GM12878 (cell line): ENCODE results near the gene PRMT2. TPM values are rescaled to one million over a fixed set of nuclear protein-coding genes. Genes with fewer than 3 reads are reported as not detected.

Experiments used
- CBFB ChIP-seq: IDR thresholded peaks from 2 replicates; pipeline ENCODE4 v1.6.1; 2016; ENCODE audit warnings: antibody characterized with exemption, low read depth
- CHD1 ChIP-seq: IDR thresholded peaks from 2 replicates; pipeline ENCODE4 v1.6.1; 2012; ENCODE audit warnings: low read depth, low read length, improper control_type of control experiment
- CHD4 ChIP-seq: fragments of 200-600 bp; sonication (generic); IDR thresholded peaks from 2 replicates; pipeline ENCODE4 v1.6.1; 2016; ENCODE audit warnings: mild to moderate bottlenecking
- CREM ChIP-seq: IDR thresholded peaks from 2 replicates; pipeline ENCODE4 v1.6.1; 2014; ENCODE audit warnings: antibody characterized with exemption, low read depth
- EGR1 ChIP-seq, 2 experiments: IDR thresholded peaks; 1 replicate in 1 of 2; 2 replicates in 1 of 2; pipeline ENCODE4 v1.6.1; 2011 to 2012; ENCODE audit warnings: low read depth in 2 of 2, low read length in 2 of 2, borderline replicate concordance in 1 of 2, mild to moderate bottlenecking in 1 of 2, moderate library complexity in 1 of 2
- FOXK2 ChIP-seq: fragments of 450-650 bp; IDR thresholded peaks from 2 replicates; pipeline ENCODE4 v1.6.1; 2017; ENCODE audit warnings: mild to moderate bottlenecking, moderate library complexity
- HCFC1 ChIP-seq: fragments of 150-350 bp; IDR thresholded peaks from 2 replicates; pipeline ENCODE4 v1.6.1; 2014; ENCODE audit warnings: low read length
- MTA2 ChIP-seq: fragments of 450-650 bp; IDR thresholded peaks from 2 replicates; pipeline ENCODE4 v1.6.1; 2016; ENCODE audit warnings: low read depth, mild to moderate bottlenecking, moderate library complexity
- NFXL1 ChIP-seq: fragments of 450-650 bp; IDR thresholded peaks from 2 replicates; pipeline ENCODE4 v1.6.1; 2017; ENCODE audit warnings: antibody characterized with exemption, mild to moderate bottlenecking, borderline replicate concordance
- RAD21 ChIP-seq: IDR thresholded peaks from 2 replicates; pipeline ENCODE4 v1.6.1; 2011; ENCODE audit warnings: mild to moderate bottlenecking, low read depth, low read length, moderate library complexity; ENCODE audit not compliant: insufficient read depth
- RB1 ChIP-seq: fragments of 450-650 bp; formaldehyde crosslinking; IDR thresholded peaks from 2 replicates; pipeline ENCODE4 v1.6.1; 2017; ENCODE audit warnings: mild to moderate bottlenecking, borderline replicate concordance
- RELA ChIP-seq: fragments of 450-650 bp; IDR thresholded peaks from 2 replicates; pipeline ENCODE4 v1.8.0; 2014; ENCODE audit warnings: borderline replicate concordance; ENCODE audit not compliant: partially characterized antibody
- SMARCA5 ChIP-seq: fragments of 450-650 bp; IDR thresholded peaks from 2 replicates; pipeline ENCODE4 v1.6.1; 2017; ENCODE audit warnings: mild to moderate bottlenecking
- SPI1 ChIP-seq: IDR thresholded peaks from 2 replicates; pipeline ENCODE4 v1.6.1; 2011; ENCODE audit warnings: low read depth, mild to moderate bottlenecking, low read length, moderate library complexity, borderline replicate concordance; ENCODE audit not compliant: insufficient read depth
- SREBF1 ChIP-seq: IDR thresholded peaks from 2 replicates; pipeline ENCODE4 v1.6.1; 2012; ENCODE audit warnings: mild to moderate bottlenecking, low read length
- STAT1 ChIP-seq: fragments of 450-650 bp; conservative IDR thresholded peaks from 2 replicates; pipeline ENCODE4 v1.6.1; 2014; ENCODE audit warnings: antibody characterized with exemption, mild to moderate bottlenecking
- TCF7 ChIP-seq: IDR thresholded peaks from 2 replicates; pipeline ENCODE4 v1.6.1; 2014; ENCODE audit warnings: antibody characterized with exemption, borderline replicate concordance
- polyA plus RNA-seq, 11 experiments: library from polyadenylated mRNA; depleted of rRNA in 4 of 11; unstranded in 6 of 11; stranded (reverse) in 5 of 11; fragments of >200 nt; fragmentation: Nextera tagmentation in 4 of 11; fragmentation: Illumina TruSeq in 1 of 11; extraction: Ambion mirVana in 4 of 11; extraction: Trizol in 1 of 11; gene quantifications; 1 replicate in 1 of 11; 2 replicates in 10 of 11; pipeline versions ENCODE4 v1.2.1 to v1.2.3, GENCODE V29; 2011 to 2016; ENCODE audit warnings: inconsistent platforms in 2 of 11, missing spikeins in 2 of 11, low read depth in 1 of 11
- total RNA-seq, 4 experiments: library from RNA; depleted of rRNA in 3 of 4; stranded (reverse); fragments of >200 nt in 3 of 4; fragmentation: Illumina TruSeq in 1 of 4; extraction: Trizol in 1 of 4; gene quantifications; 2 replicates each; pipeline versions ENCODE4 v1.2.1 to v1.2.3, GENCODE V29; 2013 to 2021
- TF ChIP-seq, protein P1 (sequence below): IDR thresholded peaks from 2 replicates; pipeline ENCODE4 v1.6.1; 2011; ENCODE audit warnings: low read depth, mild to moderate bottlenecking, low read length, moderate library complexity, borderline replicate concordance; ENCODE audit errors: extremely low read depth
- TF ChIP-seq, protein P2 (sequence below): IDR thresholded peaks from 2 replicates; pipeline ENCODE4 v1.6.1; 2011; ENCODE audit warnings: borderline replicate concordance, low read depth, mild to moderate bottlenecking, moderate library complexity, low read length; ENCODE audit not compliant: insufficient read depth, poor library complexity, severe bottlenecking
- TF ChIP-seq, protein P3 (sequence below): fragments of 450-650 bp; IDR thresholded peaks from 2 replicates; pipeline ENCODE4 v1.6.1; 2016; ENCODE audit warnings: mild to moderate bottlenecking
- TF ChIP-seq, protein P4 (sequence below), 3 experiments: IDR thresholded peaks in 2 of 3; conservative IDR thresholded peaks in 1 of 3; 2 replicates each; pipeline ENCODE4 v1.5.1; 2011; ENCODE audit warnings: low read depth in 3 of 3, low read length in 3 of 3, mild to moderate bottlenecking in 3 of 3, control low read depth in 2 of 3, moderate library complexity in 2 of 3, inconsistent platforms in 1 of 3, mixed read lengths in 1 of 3; ENCODE audit not compliant: control insufficient read depth in 2 of 3, insufficient read depth in 1 of 3; ENCODE audit errors: extremely low read depth in 1 of 3
- TF ChIP-seq, protein P5 (sequence below): fragments of 450-650 bp; IDR thresholded peaks from 2 replicates; pipeline ENCODE4 v1.6.1; 2014; ENCODE audit warnings: mild to moderate bottlenecking
- TF ChIP-seq, protein P6 (sequence below): IDR thresholded peaks from 2 replicates; pipeline ENCODE4 v1.6.1; 2011; ENCODE audit warnings: low read depth, low read length, improper control_type of control experiment, borderline replicate concordance
- TF ChIP-seq, protein P7 (sequence below): IDR thresholded peaks from 2 replicates; pipeline ENCODE4 v1.6.1; 2012; ENCODE audit warnings: low read depth, low read length, improper control_type of control experiment

PRMT2 gene
- total and polyA plus RNA-seq, 10 of the 15 experiments (the other 5 are each of a cell fraction or from before 2014, with no cell fraction given), result 16.1 to 48.6 (median 36.2) TPM

DNA sequence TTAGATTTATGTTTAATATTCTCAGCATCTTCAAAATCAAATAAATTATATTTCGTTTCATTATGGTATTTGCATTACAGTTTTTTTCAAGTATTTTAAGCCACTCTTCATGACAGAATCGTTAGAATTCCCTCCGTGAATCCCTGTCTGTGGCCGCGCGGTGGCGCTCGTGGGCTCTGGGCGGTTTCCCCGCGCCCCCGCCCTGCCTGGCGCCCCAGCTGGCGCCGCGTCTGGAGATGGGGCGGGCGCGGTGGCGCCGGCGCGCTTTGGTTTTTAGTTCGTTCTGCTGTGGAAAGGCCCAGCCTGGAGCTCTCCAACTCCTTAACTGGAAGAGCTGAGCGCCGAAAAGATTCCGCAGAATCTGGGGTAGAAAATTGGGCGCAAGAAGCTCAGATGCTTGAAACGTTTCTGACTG, 25.7 kb downstream of the PRMT2 start (continued):
- no peak for TF ChIP-seq HCFC1
- TF ChIP-seq SMARCA5, result no peak
- TF ChIP-seq, protein P1, sequence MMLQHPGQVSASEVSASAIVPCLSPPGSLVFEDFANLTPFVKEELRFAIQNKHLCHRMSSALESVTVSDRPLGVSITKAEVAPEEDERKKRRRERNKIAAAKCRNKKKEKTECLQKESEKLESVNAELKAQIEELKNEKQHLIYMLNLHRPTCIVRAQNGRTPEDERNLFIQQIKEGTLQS, result no peak
- TF ChIP-seq NFXL1, result no peak
- TF ChIP-seq, protein P2, sequence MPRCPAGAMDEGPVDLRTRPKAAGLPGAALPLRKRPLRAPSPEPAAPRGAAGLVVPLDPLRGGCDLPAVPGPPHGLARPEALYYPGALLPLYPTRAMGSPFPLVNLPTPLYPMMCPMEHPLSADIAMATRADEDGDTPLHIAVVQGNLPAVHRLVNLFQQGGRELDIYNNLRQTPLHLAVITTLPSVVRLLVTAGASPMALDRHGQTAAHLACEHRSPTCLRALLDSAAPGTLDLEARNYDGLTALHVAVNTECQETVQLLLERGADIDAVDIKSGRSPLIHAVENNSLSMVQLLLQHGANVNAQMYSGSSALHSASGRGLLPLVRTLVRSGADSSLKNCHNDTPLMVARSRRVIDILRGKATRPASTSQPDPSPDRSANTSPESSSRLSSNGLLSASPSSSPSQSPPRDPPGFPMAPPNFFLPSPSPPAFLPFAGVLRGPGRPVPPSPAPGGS, result no peak
- peak in 1 of 2 experiments; percentile 89; a peak in 2 of 3 replicates for TF ChIP-seq EGR1 (IDR thresholded peaks at IDR 0.05; ENCODE audit: borderline replicate concordance in 1 of 2, low read depth in 2 of 2, low read length in 2 of 2)
- no peak for TF ChIP-seq CBFB
- TF ChIP-seq CHD1, result no peak
- no peak for TF ChIP-seq RB1
- TF ChIP-seq SREBF1, result no peak
- TF ChIP-seq, protein P3, sequence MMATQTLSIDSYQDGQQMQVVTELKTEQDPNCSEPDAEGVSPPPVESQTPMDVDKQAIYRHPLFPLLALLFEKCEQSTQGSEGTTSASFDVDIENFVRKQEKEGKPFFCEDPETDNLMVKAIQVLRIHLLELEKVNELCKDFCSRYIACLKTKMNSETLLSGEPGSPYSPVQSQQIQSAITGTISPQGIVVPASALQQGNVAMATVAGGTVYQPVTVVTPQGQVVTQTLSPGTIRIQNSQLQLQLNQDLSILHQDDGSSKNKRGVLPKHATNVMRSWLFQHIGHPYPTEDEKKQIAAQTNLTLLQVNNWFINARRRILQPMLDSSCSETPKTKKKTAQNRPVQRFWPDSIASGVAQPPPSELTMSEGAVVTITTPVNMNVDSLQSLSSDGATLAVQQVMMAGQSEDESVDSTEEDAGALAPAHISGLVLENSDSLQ, result no peak
- TF ChIP-seq MTA2, result no peak
- peak; percentile 60 for TF ChIP-seq RAD21
- TF ChIP-seq TCF7, result no peak
- no peak; the same call in 1 of the 2 replicates for TF ChIP-seq CREM
- no peak for TF ChIP-seq SPI1
- TF ChIP-seq FOXK2, result no peak
- TF ChIP-seq, protein P4, sequence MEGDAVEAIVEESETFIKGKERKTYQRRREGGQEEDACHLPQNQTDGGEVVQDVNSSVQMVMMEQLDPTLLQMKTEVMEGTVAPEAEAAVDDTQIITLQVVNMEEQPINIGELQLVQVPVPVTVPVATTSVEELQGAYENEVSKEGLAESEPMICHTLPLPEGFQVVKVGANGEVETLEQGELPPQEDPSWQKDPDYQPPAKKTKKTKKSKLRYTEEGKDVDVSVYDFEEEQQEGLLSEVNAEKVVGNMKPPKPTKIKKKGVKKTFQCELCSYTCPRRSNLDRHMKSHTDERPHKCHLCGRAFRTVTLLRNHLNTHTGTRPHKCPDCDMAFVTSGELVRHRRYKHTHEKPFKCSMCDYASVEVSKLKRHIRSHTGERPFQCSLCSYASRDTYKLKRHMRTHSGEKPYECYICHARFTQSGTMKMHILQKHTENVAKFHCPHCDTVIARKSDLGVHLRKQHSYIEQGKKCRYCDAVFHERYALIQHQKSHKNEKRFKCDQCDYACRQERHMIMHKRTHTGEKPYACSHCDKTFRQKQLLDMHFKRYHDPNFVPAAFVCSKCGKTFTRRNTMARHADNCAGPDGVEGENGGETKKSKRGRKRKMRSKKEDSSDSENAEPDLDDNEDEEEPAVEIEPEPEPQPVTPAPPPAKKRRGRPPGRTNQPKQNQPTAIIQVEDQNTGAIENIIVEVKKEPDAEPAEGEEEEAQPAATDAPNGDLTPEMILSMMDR (IDR thresholded peaks at IDR 0.05 in 2 of 3, conservative IDR thresholded peaks at IDR 0.05 in 1 of 3; ENCODE audit: control insufficient read depth in 2 of 3, extremely low read depth in 1 of 3, insufficient read depth in 1 of 3, low read depth in 3 of 3, low read length in 3 of 3), result peak; percentile 62 to 83 (median 62)
- TF ChIP-seq, protein P5, sequence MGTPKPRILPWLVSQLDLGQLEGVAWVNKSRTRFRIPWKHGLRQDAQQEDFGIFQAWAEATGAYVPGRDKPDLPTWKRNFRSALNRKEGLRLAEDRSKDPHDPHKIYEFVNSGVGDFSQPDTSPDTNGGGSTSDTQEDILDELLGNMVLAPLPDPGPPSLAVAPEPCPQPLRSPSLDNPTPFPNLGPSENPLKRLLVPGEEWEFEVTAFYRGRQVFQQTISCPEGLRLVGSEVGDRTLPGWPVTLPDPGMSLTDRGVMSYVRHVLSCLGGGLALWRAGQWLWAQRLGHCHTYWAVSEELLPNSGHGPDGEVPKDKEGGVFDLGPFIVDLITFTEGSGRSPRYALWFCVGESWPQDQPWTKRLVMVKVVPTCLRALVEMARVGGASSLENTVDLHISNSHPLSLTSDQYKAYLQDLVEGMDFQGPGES, result no peak
- TF ChIP-seq, protein P6, sequence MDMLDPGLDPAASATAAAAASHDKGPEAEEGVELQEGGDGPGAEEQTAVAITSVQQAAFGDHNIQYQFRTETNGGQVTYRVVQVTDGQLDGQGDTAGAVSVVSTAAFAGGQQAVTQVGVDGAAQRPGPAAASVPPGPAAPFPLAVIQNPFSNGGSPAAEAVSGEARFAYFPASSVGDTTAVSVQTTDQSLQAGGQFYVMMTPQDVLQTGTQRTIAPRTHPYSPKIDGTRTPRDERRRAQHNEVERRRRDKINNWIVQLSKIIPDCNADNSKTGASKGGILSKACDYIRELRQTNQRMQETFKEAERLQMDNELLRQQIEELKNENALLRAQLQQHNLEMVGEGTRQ, result no peak
- TF ChIP-seq STAT1, result no peak
- TF ChIP-seq RELA, result no peak
- no peak for TF ChIP-seq CHD4
- TF ChIP-seq, protein P7, sequence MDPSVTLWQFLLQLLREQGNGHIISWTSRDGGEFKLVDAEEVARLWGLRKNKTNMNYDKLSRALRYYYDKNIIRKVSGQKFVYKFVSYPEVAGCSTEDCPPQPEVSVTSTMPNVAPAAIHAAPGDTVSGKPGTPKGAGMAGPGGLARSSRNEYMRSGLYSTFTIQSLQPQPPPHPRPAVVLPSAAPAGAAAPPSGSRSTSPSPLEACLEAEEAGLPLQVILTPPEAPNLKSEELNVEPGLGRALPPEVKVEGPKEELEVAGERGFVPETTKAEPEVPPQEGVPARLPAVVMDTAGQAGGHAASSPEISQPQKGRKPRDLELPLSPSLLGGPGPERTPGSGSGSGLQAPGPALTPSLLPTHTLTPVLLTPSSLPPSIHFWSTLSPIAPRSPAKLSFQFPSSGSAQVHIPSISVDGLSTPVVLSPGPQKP, result no peak
